GM18505 (cell line): Measurements from ENCODE around the gene PIEZO2.
"Not testable (repeated sequence)": the region's sequence is repeated elsewhere in the genome, so short reads cannot be mapped to it uniquely, and the experiment has no call there.

Experiments used
- ATAC-seq: cut with Tn5 transposase; IDR thresholded peaks from one replicate; pipeline ENCODE4 v1.9.1; 2021; ENCODE audit not compliant: unreplicated experiment
- POLR2A ChIP-seq: IDR thresholded peaks from 4 replicates; pipeline ENCODE4 v1.6.1; 2011; ENCODE audit warnings: borderline replicate concordance; ENCODE audit not compliant: insufficient read depth, insufficient read length; ENCODE audit errors: extremely low read depth

Gene PIEZO2

DNA sequence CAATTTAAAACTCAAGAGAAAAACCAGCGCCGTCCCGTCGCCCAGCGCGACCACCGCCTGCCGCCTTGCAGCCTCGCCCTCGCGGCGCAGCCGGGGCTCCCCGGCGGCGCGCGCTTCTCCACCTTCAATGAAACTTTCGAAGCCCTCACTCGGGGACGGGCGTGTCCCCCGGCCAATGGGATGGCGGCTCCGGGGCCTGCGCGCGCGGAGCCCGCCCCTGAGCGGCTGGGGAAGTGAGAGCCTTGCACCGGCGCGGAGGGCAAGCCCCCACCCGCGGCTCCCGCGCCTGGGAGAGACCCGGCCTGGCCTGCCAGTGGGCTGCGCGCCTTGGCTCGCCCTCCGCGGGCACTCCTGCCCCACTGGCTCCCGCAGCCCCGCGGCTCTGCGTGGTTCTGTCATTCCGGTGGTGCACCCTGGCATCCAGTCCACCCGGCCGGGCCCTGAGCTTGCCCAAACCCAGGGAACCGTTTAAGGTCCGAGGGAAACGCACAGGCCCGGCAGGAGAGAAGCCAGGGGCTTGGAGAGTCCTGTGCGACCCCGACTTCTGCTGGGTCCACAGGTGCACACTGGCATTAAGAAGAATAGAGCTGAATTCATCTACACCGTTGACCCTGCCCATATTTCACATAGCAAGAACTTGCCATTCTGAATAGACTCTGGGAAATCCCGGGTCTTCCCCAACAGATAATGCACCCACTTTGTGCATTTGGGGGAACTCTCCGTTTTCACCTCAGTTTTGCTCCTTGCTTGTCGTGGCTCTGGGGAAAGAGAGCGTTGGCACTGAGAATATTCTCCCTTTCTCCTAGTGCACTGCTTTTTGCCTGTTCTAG, at the start of gene PIEZO2:
PIEZO2 (minus strand) TSS at position 129 of the 830 bp plus-strand sequence. CDS start 981 bp downstream, outside the sequence.
- peak; percentile 92 for ATAC-seq
- TF ChIP-seq POLR2A, result peak; percentile 70

- ATAC-seq, result no peak
- no peak for TF ChIP-seq POLR2A
Measured at GRCh38 chr18:11183637-11184036, 34.3 kb upstream of the PIEZO2 start.

- not testable (repeated sequence) for ATAC-seq
Measured at GRCh38 chr18:11181629-11182028, 32.3 kb upstream of the PIEZO2 start.

GRCh38 chr18:11179959-11180519, 30.7 kb upstream of the PIEZO2 start:
- no peak for ATAC-seq
- no peak for TF ChIP-seq POLR2A

DNA sequence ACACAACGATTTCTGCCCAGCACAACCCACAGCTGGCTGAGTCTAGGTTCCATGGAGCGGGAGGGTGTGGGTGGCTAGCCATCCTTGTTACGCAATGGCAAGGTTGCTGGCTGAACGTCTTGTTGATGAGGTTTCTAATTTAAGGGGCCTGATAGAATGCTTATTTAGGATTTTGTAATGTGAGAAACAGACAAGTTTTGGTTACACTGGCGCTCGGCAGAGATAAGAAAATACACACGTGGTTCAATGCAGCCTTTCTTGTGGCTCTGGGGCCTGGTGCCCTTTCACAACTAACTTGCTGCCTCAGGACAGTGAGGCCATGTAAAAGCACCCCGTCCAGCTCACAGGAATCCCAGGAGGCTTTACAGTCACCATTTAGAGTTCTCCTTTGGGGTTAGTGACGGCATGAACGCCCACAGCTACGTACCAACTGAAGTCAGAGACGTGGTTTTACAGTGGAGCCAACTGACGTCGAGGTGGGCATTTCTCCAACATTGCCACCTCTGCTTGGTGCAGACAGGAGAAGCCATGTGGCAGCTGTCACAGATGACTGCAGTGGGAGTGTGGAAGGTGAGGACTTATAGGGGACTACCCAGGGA, 29.7 kb upstream of the PIEZO2 start:
- TF ChIP-seq POLR2A, result no peak
- no peak for ATAC-seq

GRCh38 chr18:11177382-11177781, 28.0 kb upstream of the PIEZO2 start:
- ATAC-seq, result no peak
- no peak for TF ChIP-seq POLR2A

- ATAC-seq, result no peak
Measured at GRCh38 chr18:11176481-11176881, 27.1 kb upstream of the PIEZO2 start.

DNA sequence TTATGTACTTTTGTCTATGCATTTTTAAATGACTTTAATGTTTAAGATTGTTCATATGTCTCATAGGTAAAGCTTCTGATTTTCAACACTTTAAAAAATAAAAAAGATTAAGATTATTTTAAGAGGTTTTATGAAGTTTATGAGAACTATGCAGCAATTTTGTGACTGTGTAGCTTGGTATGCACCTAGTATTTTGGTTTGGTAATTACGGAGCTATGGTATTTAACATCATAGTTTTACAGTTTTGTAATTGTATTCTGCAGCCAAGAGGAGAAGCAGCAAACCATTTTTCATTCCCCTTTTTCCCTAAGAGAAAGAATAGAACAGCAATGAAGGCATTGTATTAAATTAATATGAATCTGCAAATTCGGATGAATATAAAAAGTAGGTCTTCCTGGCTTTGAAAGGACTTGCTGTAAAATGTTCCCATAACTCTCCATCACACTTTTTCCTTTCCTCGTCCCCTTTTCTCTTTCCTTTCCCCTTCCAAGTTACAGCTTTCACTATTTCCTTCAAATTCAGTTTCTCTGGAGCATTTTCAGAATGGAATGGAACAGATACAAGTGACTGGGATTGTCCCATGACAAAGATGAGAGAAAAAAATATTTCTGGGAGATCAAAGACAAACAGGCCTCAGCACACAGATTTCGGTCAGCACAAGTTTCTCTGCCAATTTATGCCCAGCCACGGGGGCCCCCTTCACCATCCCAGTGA, 26.1 kb upstream of the PIEZO2 start:
- TF ChIP-seq POLR2A, result no peak
- no peak for ATAC-seq

More at GRCh38 chr18:11176481-11176881, 27.1 kb upstream of the PIEZO2 start:
- no peak for TF ChIP-seq POLR2A

GRCh38 chr18:11174179-11174578, 24.8 kb upstream of the PIEZO2 start:
- not testable (repeated sequence) for ATAC-seq

DNA sequence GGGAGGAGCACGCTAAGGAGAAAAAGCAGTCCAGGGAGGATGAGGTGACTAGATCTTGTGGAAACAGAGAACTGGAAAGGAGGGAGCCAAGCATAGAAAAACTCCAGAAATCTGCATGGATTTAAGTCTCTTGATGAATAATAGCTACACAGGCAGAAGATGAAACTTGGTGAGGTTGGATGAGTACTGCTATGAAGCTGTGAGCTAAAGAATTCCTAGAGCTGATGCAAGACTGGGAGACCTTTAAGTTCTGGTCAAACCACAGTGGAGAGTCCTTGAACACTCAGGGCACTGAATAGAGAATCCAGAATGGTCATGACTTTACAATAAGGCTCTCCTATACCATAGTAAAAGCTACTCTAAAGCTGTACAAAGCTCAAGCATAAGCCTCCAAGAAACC, 18.4 kb upstream of the PIEZO2 start:
- no peak for ATAC-seq
- no peak for TF ChIP-seq POLR2A

- no peak for ATAC-seq
Measured at GRCh38 chr18:11165952-11166351, 16.6 kb upstream of the PIEZO2 start.

DNA sequence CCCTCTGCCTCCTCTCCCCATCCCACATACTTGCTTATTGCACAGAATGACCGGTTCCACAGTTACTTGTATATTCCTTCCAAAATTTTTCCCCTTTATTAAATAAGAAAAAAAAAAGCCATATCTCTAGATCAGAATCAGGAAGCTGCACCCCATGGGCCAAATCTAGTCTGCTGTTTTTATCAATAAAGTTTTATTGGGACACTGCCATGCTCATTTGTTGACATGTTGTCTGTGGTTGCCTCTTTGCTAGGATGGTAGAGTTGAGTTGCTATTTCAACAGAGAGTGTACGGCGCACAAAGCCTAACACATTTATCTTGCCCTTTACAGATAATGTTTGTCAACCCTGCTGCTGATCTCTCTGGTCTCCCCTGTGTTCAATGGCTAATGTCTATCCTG, 15.8 kb upstream of the PIEZO2 start:
- no peak for TF ChIP-seq POLR2A
- ATAC-seq, result no peak

More at GRCh38 chr18:11165952-11166351, 16.6 kb upstream of the PIEZO2 start:
- TF ChIP-seq POLR2A, result no peak

DNA sequence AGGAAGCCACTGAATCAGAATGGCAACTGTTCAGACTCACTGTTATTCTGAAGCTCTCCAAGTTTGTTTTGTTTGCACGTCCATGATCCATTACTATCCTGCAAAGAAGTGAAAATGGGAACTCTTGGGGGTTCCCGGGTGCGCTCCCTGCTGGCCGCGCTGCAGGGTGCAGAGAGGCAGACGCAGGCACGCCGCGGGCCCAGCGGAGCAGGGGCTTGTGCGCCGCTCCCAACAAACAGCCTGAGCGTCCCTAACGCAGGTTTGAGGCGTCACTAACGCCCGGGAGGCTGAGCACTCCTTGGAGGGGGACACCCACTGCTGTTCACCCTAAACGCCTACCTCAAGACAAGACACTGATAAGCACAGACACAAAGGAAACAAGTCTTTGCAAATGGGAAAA, 14.3 kb upstream of the PIEZO2 start:
- TF ChIP-seq POLR2A, result no peak
- ATAC-seq, result no peak

- no peak for TF ChIP-seq POLR2A
- no peak for ATAC-seq
Measured at GRCh38 chr18:11162889-11163288, 13.5 kb upstream of the PIEZO2 start.

GRCh38 chr18:11162462-11162861, 13.1 kb upstream of the PIEZO2 start:
- no peak for TF ChIP-seq POLR2A
- ATAC-seq, result no peak
